ENCODE results near the gene GMDS. TPM values are rescaled to one million over a fixed set of nuclear protein-coding genes. Genes with fewer than 3 reads are reported as not detected.

Gene GMDS
- total RNA-seq, 1 experiment from 2014 or later: 27.6 TPM

GRCh38 chr6:1872649-1873131, 372.7 kb downstream of the GMDS start:
- no peaks in the 10 kb centered on the region for H3K9me3 Mint-ChIP-seq
- Histone ChIP-seq H3K4me1 (ENCODE audit: insufficient read depth, low read length) (peaks cover 16% of the 10 kb centered on the region), H3K23ac (ENCODE audit: insufficient read length, low read depth, low read length) (no peak overlapping the region), H3K4ac (ENCODE audit: low read depth, low read length) (no peak overlapping the region), H3K9ac (ENCODE audit: extremely low read depth, insufficient read length, low read length) (no peak overlapping the region), H2BK20ac (ENCODE audit: low read depth, low read length, poor library complexity, severe bottlenecking) (no peak overlapping the region), H3T11ph (ENCODE audit: low read length) (no peak overlapping the region), H4K91ac (ENCODE audit: insufficient read length, low read depth, low read length) (no peak overlapping the region), H3K14ac (ENCODE audit: insufficient read depth, low read length) (no peak overlapping the region), H3K23me2 (ENCODE audit: insufficient read length, low read depth, low read length, poor library complexity, severe bottlenecking) (no peaks in the 10 kb centered on the region), H2BK120ac (ENCODE audit: low read depth, low read length, poor library complexity, severe bottlenecking) (no peak overlapping the region), H2BK12ac (ENCODE audit: insufficient read length, low read depth, low read length) (no peak overlapping the region), H4K8ac (replicated peaks; ENCODE audit: insufficient read length, low read depth, low read length) (no peak overlapping the region), H2AFZ (ENCODE audit: low read length) (no peak overlapping the region), H2AK5ac (ENCODE audit: insufficient read length, low read length) (no peak overlapping the region), H3K27me3 (ENCODE audit: insufficient read depth, low read length) (no peaks in the 10 kb centered on the region), H3K18ac (ENCODE audit: insufficient read length, low read depth, low read length) (no peak overlapping the region), H2BK15ac (ENCODE audit: low read depth, low read length) (no peak overlapping the region), H3K79me2 (ENCODE audit: insufficient read depth, low read length) (no peaks in the 10 kb centered on the region), H3K79me1 (ENCODE audit: insufficient read depth, low read depth, low read length, poor library complexity, severe bottlenecking) (no peaks in the 10 kb centered on the region), H2BK5ac (ENCODE audit: insufficient read length, low read length) (no peak overlapping the region), H3K9me3 (ENCODE audit: control insufficient read depth, low read depth, low read length) (no peaks in the 10 kb centered on the region), H4K5ac (ENCODE audit: insufficient read length, low read depth, low read length) (no peak overlapping the region), H3K27ac (ENCODE audit: insufficient read length, low read depth, low read length) (no peak overlapping the region), H3K56ac (ENCODE audit: insufficient read length, low read depth, low read length) (no peak overlapping the region), H3K4me2 (ENCODE audit: insufficient read depth, insufficient read length, low read length) (no peak overlapping the region), H4K20me1 (ENCODE audit: control insufficient read depth, insufficient read depth, insufficient read length) (no peaks in the 10 kb centered on the region)
- no CpG with 5 or more reads among the region's 11 CpGs for WGBS (ENCODE audit: extremely low coverage, insufficient read length, low lambda C conversion rate)
- H3K4me3 Mint-ChIP-seq: no peak overlapping the region
- no peak for TF ChIP-seq CTCF (conservative IDR thresholded peaks at IDR 0.05)
- DNase-seq: no peak
- H3K27me3 Mint-ChIP-seq (ENCODE audit: low read depth): no peaks in the 10 kb centered on the region
- peaks cover 48 to 49% of the 10 kb centered on the region in 2 experiments for H3K4me1 Mint-ChIP-seq
- no peaks in the 10 kb centered on the region for H3K36me3 Mint-ChIP-seq (ENCODE audit: insufficient read depth in 1 of 3, low read depth in 3 of 3)
- H3K27ac Mint-ChIP-seq: peak overlapping the region in 2 of 3 experiments; percentile 47 to 88; a peak in 3 of 7 replicates
